OCI-LY1 (cell line): Measurements from ENCODE around the gene NR2F1.

ENCODE experiments used
- H2AFZ ChIP-seq: fragments of 200-600 bp; sonication (generic), shearing (Covaris generic); 2 replicates; pipeline ENCODE4 v1.6.0; 2014; ENCODE audit warnings: antibody characterized with exemption, mild to moderate bottlenecking, low read length
- H3F3A ChIP-seq: fragments of 200-600 bp; sonication (generic), shearing (Covaris generic); 2 replicates; pipeline ENCODE4 v1.6.0; 2014; ENCODE audit warnings: mild to moderate bottlenecking, antibody characterized with exemption, low read length, moderate library complexity; ENCODE audit not compliant: insufficient read depth
- H3K27ac ChIP-seq: fragments of 200-600 bp; sonication (generic); 2 replicates; pipeline ENCODE4 v1.5.1; 2014; ENCODE audit warnings: low read length, mixed run types, mild to moderate bottlenecking, low read depth; ENCODE audit not compliant: poor library complexity, severe bottlenecking
- H3K27me3 ChIP-seq: fragments of 200-600 bp; sonication (generic); 2 replicates; pipeline ENCODE4 v1.6.0; 2014; ENCODE audit warnings: antibody characterized with exemption, mild to moderate bottlenecking, low read length, moderate library complexity; ENCODE audit not compliant: insufficient read depth
- H3K36me3 ChIP-seq: fragments of 200-600 bp; sonication (generic); 2 replicates; pipeline ENCODE4 v1.6.1; 2014; ENCODE audit warnings: mild to moderate bottlenecking, antibody characterized with exemption, low read length, moderate library complexity, mixed read lengths; ENCODE audit not compliant: insufficient read depth
- H3K4me1 ChIP-seq: fragments of 200-600 bp; sonication (generic); 2 replicates; pipeline ENCODE4 v1.5.1; 2014; ENCODE audit warnings: mild to moderate bottlenecking, low read length, moderate library complexity; ENCODE audit not compliant: insufficient read depth, severe bottlenecking
- H3K4me2 ChIP-seq: fragments of 200-600 bp; sonication (generic), shearing (Covaris generic); 2 replicates; pipeline ENCODE4 v1.6.1; 2014; ENCODE audit warnings: low read length
- H3K4me3 ChIP-seq: fragments of 200-600 bp; sonication (generic); 2 replicates; pipeline ENCODE4 v1.5.1; 2014; ENCODE audit warnings: low read length, low read depth, mild to moderate bottlenecking, mixed read lengths; ENCODE audit not compliant: poor library complexity, severe bottlenecking
- H3K79me2 ChIP-seq: fragments of 200-600 bp; shearing (Covaris generic); 2 replicates; pipeline ENCODE4 v1.6.1; 2016; ENCODE audit warnings: mixed run types, low read length, mixed read lengths; ENCODE audit not compliant: insufficient read depth
- H3K9ac ChIP-seq: fragments of 200-600 bp; sonication (generic), shearing (Covaris generic); 2 replicates; pipeline ENCODE4 v1.6.1; 2014; ENCODE audit warnings: mild to moderate bottlenecking, low read length, mixed read lengths
- H3K9me2 ChIP-seq: fragments of 200-600 bp; sonication (generic), shearing (Covaris generic); 2 replicates; pipeline ENCODE4 v1.6.1; 2014; ENCODE audit warnings: low read depth, mild to moderate bottlenecking, low read length, mixed read lengths
- H3K9me3 ChIP-seq: fragments of 200-600 bp; shearing (Covaris generic); 2 replicates; pipeline ENCODE4 v1.6.1; 2014; ENCODE audit warnings: low read length, mixed read lengths
- H4K20me1 ChIP-seq: fragments of 200-600 bp; sonication (generic), shearing (Covaris generic); 2 replicates; pipeline ENCODE4 v1.6.0; 2016; ENCODE audit warnings: mild to moderate bottlenecking, low read length; ENCODE audit not compliant: insufficient read depth
- EZH2 ChIP-seq: fragments of 200-600 bp; sonication (generic), shearing (Covaris generic); IDR thresholded peaks from 2 replicates; pipeline ENCODE4 v1.8.0; 2017; ENCODE audit warnings: borderline replicate concordance, mixed run types, mild to moderate bottlenecking, antibody characterized with exemption, low read length, moderate library complexity, mixed read lengths
- TF ChIP-seq, protein P1 (sequence below): fragments of 200-600 bp; sonication (generic), shearing (Covaris generic); IDR thresholded peaks from 2 replicates; pipeline ENCODE4 v1.5.1; 2017; ENCODE audit warnings: mild to moderate bottlenecking, antibody characterized with exemption, low read length, moderate library complexity, mixed read lengths

Gene NR2F1

GRCh38 chr5:93577854-93578812, 4.9 kb upstream of the NR2F1 start:
- no peak overlapping the region for H3K4me2 ChIP-seq
- H4K20me1 ChIP-seq = no peaks in the 10 kb centered on the region
- no peak overlapping the region for H3K27ac ChIP-seq
- H3F3A ChIP-seq = no peaks in the 10 kb centered on the region
- H2AFZ ChIP-seq = no peak overlapping the region
- H3K4me1 ChIP-seq = peaks cover 20% of the 10 kb centered on the region
- TF ChIP-seq, protein P1, sequence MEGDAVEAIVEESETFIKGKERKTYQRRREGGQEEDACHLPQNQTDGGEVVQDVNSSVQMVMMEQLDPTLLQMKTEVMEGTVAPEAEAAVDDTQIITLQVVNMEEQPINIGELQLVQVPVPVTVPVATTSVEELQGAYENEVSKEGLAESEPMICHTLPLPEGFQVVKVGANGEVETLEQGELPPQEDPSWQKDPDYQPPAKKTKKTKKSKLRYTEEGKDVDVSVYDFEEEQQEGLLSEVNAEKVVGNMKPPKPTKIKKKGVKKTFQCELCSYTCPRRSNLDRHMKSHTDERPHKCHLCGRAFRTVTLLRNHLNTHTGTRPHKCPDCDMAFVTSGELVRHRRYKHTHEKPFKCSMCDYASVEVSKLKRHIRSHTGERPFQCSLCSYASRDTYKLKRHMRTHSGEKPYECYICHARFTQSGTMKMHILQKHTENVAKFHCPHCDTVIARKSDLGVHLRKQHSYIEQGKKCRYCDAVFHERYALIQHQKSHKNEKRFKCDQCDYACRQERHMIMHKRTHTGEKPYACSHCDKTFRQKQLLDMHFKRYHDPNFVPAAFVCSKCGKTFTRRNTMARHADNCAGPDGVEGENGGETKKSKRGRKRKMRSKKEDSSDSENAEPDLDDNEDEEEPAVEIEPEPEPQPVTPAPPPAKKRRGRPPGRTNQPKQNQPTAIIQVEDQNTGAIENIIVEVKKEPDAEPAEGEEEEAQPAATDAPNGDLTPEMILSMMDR = no peak
- TF ChIP-seq EZH2 = no peak
- no peak overlapping the region for H3K4me3 ChIP-seq
- no peaks in the 10 kb centered on the region for H3K9me3 ChIP-seq
- no peak overlapping the region for H3K9ac ChIP-seq
- H3K9me2 ChIP-seq = no peaks in the 10 kb centered on the region
- no peaks in the 10 kb centered on the region for H3K27me3 ChIP-seq
- H3K36me3 ChIP-seq = no peaks in the 10 kb centered on the region
- H3K79me2 ChIP-seq = no peaks in the 10 kb centered on the region

GRCh38 chr5:93578813-93579691, 4.0 kb upstream of the NR2F1 start:
- H3K9ac ChIP-seq = no peak overlapping the region
- H4K20me1 ChIP-seq = no peaks in the 10 kb centered on the region
- no peak overlapping the region for H3K27ac ChIP-seq
- H2AFZ ChIP-seq = no peak overlapping the region
- no peak overlapping the region for H3K4me3 ChIP-seq
- no peaks in the 10 kb centered on the region for H3F3A ChIP-seq
- no peaks in the 10 kb centered on the region for H3K79me2 ChIP-seq
- H3K36me3 ChIP-seq = no peaks in the 10 kb centered on the region
- no peaks in the 10 kb centered on the region for H3K9me2 ChIP-seq
- peaks cover 27% of the 10 kb centered on the region for H3K4me1 ChIP-seq
- H3K27me3 ChIP-seq = no peaks in the 10 kb centered on the region
- H3K4me2 ChIP-seq = no peak overlapping the region
- H3K9me3 ChIP-seq = no peaks in the 10 kb centered on the region
- TF ChIP-seq, protein P1 = no peak
- TF ChIP-seq EZH2 = no peak

- H4K20me1 ChIP-seq = no peaks in the 10 kb centered on the region
- no peaks in the 10 kb centered on the region for H3F3A ChIP-seq
- H3K36me3 ChIP-seq = no peaks in the 10 kb centered on the region
- H3K4me1 ChIP-seq = peaks cover 27% of the 10 kb centered on the region
- no peak overlapping the region for H3K4me3 ChIP-seq
- no peaks in the 10 kb centered on the region for H3K27me3 ChIP-seq
- H3K4me2 ChIP-seq = no peak overlapping the region
- TF ChIP-seq, protein P1 = no peak
- TF ChIP-seq EZH2 = no peak
- no peak overlapping the region for H2AFZ ChIP-seq
- no peak overlapping the region for H3K27ac ChIP-seq
- no peaks in the 10 kb centered on the region for H3K9me2 ChIP-seq
- no peaks in the 10 kb centered on the region for H3K9me3 ChIP-seq
- no peak overlapping the region for H3K9ac ChIP-seq
- H3K79me2 ChIP-seq = no peaks in the 10 kb centered on the region
Observed at GRCh38 chr5:93579692-93580062, 3.3 kb upstream of the NR2F1 start.
